K562 (cell line): ENCODE results near the gene NEK2. TPM values are rescaled to one million over a fixed set of nuclear protein-coding genes. Genes with fewer than 3 reads are reported as not detected.

ENCODE experiments used
- BCOR ChIP-seq: fragments of 450-650 bp; IDR thresholded peaks from 2 replicates; pipeline ENCODE4 v1.6.1; 2016
- CC2D1A ChIP-seq: fragments of 450-650 bp; IDR thresholded peaks from 2 replicates; pipeline ENCODE4 v1.6.1; 2017; ENCODE audit warnings: mild to moderate bottlenecking
- CEBPG ChIP-seq, 3 experiments: fragments of 200-800 bp in 1 of 3; sonication (Bioruptor generic) in 1 of 3; sonication (generic) in 1 of 3; formaldehyde crosslinking in 1 of 3; IDR thresholded peaks in 2 of 3; conservative IDR thresholded peaks in 1 of 3; 2 replicates each; pipeline versions ENCODE4 v1.6.1 to v1.8.0; 2016 to 2022; ENCODE audit warnings: missing compliant biosample characterization in 2 of 3, missing genetic modification characterization in 2 of 3, mild to moderate bottlenecking in 1 of 3, missing genetic modification reagents in 1 of 3
- KAT2B ChIP-seq: IDR thresholded peaks from one replicate; pipeline ENCODE4 v1.6.1; 2012; ENCODE audit warnings: low read depth, mild to moderate bottlenecking, control low read depth, inconsistent platforms, low read length, moderate library complexity
- KLF13 ChIP-seq: fragments of 450-650 bp; IDR thresholded peaks from 2 replicates; pipeline ENCODE4 v1.6.1; 2016; ENCODE audit warnings: missing genetic modification characterization, low read depth, mild to moderate bottlenecking, missing compliant biosample characterization, moderate library complexity, borderline replicate concordance
- MAZ ChIP-seq, 2 experiments: fragments of 450-650 bp in 1 of 2; sonication (generic) in 1 of 2; formaldehyde crosslinking; IDR thresholded peaks in 1 of 2; conservative IDR thresholded peaks in 1 of 2; 2 replicates each; pipeline versions ENCODE4 v1.4.0 to v1.5.0; 2020; ENCODE audit warnings: mild to moderate bottlenecking in 1 of 2, missing genetic modification reagents in 1 of 2
- MCM7 ChIP-seq, 2 experiments: fragments of 450-650 bp; IDR thresholded peaks; 2 replicates each; pipeline ENCODE4 v1.6.1; 2016 to 2018
- MECOM ChIP-seq: fragments of 250-450 bp; sonication (Bioruptor Pico); IDR thresholded peaks from 2 replicates; pipeline ENCODE4 v1.8.0; 2022; ENCODE audit warnings: inconsistent platforms
- MEF2A ChIP-seq: IDR thresholded peaks from 2 replicates; pipeline ENCODE4 v1.6.1; 2011; ENCODE audit warnings: low read depth, mild to moderate bottlenecking, low read length, moderate library complexity; ENCODE audit not compliant: control insufficient read depth
- NCOR1 ChIP-seq: fragments of 450-650 bp; IDR thresholded peaks from 2 replicates; pipeline ENCODE4 v1.6.1; 2016; ENCODE audit warnings: mild to moderate bottlenecking, moderate library complexity
- NFXL1 ChIP-seq: fragments of 450-650 bp; formaldehyde crosslinking; IDR thresholded peaks from 2 replicates; pipeline ENCODE4 v1.4.0; 2021; ENCODE audit warnings: mild to moderate bottlenecking
- PHF8 ChIP-seq: fragments of 200-600 bp; sonication (generic); IDR thresholded peaks from 2 replicates; pipeline ENCODE4 v1.6.1; 2012; ENCODE audit warnings: mixed run types, mild to moderate bottlenecking, inconsistent platforms, low read length, moderate library complexity, borderline replicate concordance
- POLR2B ChIP-seq: fragments of 450-650 bp; IDR thresholded peaks from 2 replicates; pipeline ENCODE4 v1.6.1; 2018; ENCODE audit warnings: low read depth; ENCODE audit not compliant: partially characterized antibody
- RFX7 ChIP-seq: fragments of 250-450 bp; sonication (Bioruptor Pico); IDR thresholded peaks from 2 replicates; pipeline ENCODE4 v1.5.1; 2021; ENCODE audit warnings: mild to moderate bottlenecking
- SMAD3 ChIP-seq: fragments of 450-650 bp; formaldehyde crosslinking; conservative IDR thresholded peaks from 2 replicates; pipeline ENCODE4 v1.4.0; 2020; ENCODE audit warnings: mild to moderate bottlenecking
- TAF1 ChIP-seq: IDR thresholded peaks from 2 replicates; pipeline ENCODE4 v1.6.1; 2011; ENCODE audit warnings: mild to moderate bottlenecking, low read length, moderate library complexity; ENCODE audit not compliant: insufficient read depth, control insufficient read depth, severe bottlenecking; ENCODE audit errors: extremely low read depth
- THAP7 ChIP-seq: fragments of 250-450 bp; sonication (Bioruptor Pico); IDR thresholded peaks from 2 replicates; pipeline ENCODE4 v1.5.0; 2021
- ZKSCAN8 ChIP-seq: fragments of 200-800 bp; sonication (Bioruptor generic); IDR thresholded peaks from 2 replicates; pipeline ENCODE4 v1.6.1; 2016; ENCODE audit warnings: missing genetic modification characterization, missing compliant biosample characterization
- ZNF239 ChIP-seq: fragments of 250-450 bp; sonication (Bioruptor Pico); IDR thresholded peaks from 2 replicates; pipeline ENCODE4 v1.4.0; 2020; ENCODE audit warnings: mild to moderate bottlenecking
- ZNF583 ChIP-seq: fragments of 250-450 bp; sonication (Bioruptor Pico); IDR thresholded peaks from 2 replicates; pipeline ENCODE4 v1.4.0; 2020
- ZZZ3 ChIP-seq: fragments of 450-650 bp; IDR thresholded peaks from 2 replicates; pipeline ENCODE4 v1.6.1; 2016; ENCODE audit warnings: antibody characterized with exemption, mild to moderate bottlenecking, moderate library complexity
- polyA plus RNA-seq, 8 experiments: library from polyadenylated mRNA; depleted of rRNA in 4 of 8; stranded (reverse) in 5 of 8; unstranded in 3 of 8; fragments of >200 nt; fragmentation: Nextera tagmentation in 2 of 8; fragmentation: Illumina TruSeq in 1 of 8; extraction: Ambion mirVana in 2 of 8; extraction: Trizol in 1 of 8; gene quantifications; 2 replicates each; pipeline versions ENCODE4 v1.2.1 to v1.2.3, GENCODE V29; 2011 to 2014; ENCODE audit warnings: inconsistent platforms in 1 of 8, missing spikeins in 1 of 8
- total RNA-seq, 7 experiments: library from RNA; depleted of rRNA in 6 of 7; stranded (reverse); fragments of >200 nt in 6 of 7; fragmentation: Illumina TruSeq in 2 of 7; extraction: Trizol in 2 of 7; gene quantifications; 2 replicates each; pipeline versions ENCODE4 v1.2.1 to v1.2.3, GENCODE V29; 2011 to 2021; ENCODE audit warnings: low replicate concordance in 1 of 7
- TF ChIP-seq, protein P1 (sequence below), 2 experiments: fragments of 450-650 bp in 1 of 2; IDR thresholded peaks; 2 replicates each; pipeline ENCODE4 v1.6.1; 2011 to 2017; ENCODE audit warnings: low read depth in 2 of 2, antibody characterized with exemption in 1 of 2, borderline replicate concordance in 1 of 2, low read length in 1 of 2, mild to moderate bottlenecking in 1 of 2, mixed read lengths in 1 of 2; ENCODE audit not compliant: control insufficient read depth in 1 of 2

The NEK2 gene
- total and polyA plus RNA-seq, 9 of the 15 experiments (the other 6 are each of a cell fraction or from before 2014, with no cell fraction given), result 30.0 to 74.7 (median 66.4) TPM

GRCh38 chr1:211613108-211613947 is 62.1 kb downstream of the NEK2 start (continued):
- TF ChIP-seq, protein P1, sequence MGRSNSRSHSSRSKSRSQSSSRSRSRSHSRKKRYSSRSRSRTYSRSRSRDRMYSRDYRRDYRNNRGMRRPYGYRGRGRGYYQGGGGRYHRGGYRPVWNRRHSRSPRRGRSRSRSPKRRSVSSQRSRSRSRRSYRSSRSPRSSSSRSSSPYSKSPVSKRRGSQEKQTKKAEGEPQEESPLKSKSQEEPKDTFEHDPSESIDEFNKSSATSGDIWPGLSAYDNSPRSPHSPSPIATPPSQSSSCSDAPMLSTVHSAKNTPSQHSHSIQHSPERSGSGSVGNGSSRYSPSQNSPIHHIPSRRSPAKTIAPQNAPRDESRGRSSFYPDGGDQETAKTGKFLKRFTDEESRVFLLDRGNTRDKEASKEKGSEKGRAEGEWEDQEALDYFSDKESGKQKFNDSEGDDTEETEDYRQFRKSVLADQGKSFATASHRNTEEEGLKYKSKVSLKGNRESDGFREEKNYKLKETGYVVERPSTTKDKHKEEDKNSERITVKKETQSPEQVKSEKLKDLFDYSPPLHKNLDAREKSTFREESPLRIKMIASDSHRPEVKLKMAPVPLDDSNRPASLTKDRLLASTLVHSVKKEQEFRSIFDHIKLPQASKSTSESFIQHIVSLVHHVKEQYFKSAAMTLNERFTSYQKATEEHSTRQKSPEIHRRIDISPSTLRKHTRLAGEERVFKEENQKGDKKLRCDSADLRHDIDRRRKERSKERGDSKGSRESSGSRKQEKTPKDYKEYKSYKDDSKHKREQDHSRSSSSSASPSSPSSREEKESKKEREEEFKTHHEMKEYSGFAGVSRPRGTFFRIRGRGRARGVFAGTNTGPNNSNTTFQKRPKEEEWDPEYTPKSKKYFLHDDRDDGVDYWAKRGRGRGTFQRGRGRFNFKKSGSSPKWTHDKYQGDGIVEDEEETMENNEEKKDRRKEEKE (IDR thresholded peaks at IDR 0.05; ENCODE audit: borderline replicate concordance in 1 of 2, control insufficient read depth in 1 of 2, low read depth in 2 of 2, low read length in 1 of 2), result 0 out of 4 replicates have a peak, but pooled peaks of 1 of the 2 experiments have one; percentile 82
- TF ChIP-seq KLF13 (tag) (peak; percentile 62; the same call in 1 of the 2 replicates), MECOM (CRISPR knock-in tag) (0 out of 2 replicates have a peak, but pooled peaks have one; percentile 63), ZKSCAN8 (CRISPR knock-in tag) (peak; percentile 63; the same call in 1 of the 2 replicates), KAT2B (no peak), PHF8 (peak; percentile 56; the same call in 1 of the 2 replicates), TAF1 (peak; percentile 46), NFXL1 (CRISPR knock-in tag) (no peak), SMAD3 (CRISPR knock-in tag) (peak; percentile 56; the same call in 1 of the 2 replicates), MEF2A (peak; percentile 97), ZZZ3 (no peak), THAP7 (CRISPR knock-in tag) (no peak), MCM7 (IDR thresholded peaks at IDR 0.05) (0 out of 4 replicates have a peak, but pooled peaks of 1 of the 2 experiments have one; percentile 40), POLR2B (peak; percentile 51), MAZ (CRISPR knock-in tag; conservative IDR thresholded peaks at IDR 0.05 in 1 of 2, IDR thresholded peaks at IDR 0.05 in 1 of 2) (peak; percentile 82 to 83), CC2D1A (peak; percentile 25; the same call in 1 of the 2 replicates), BCOR (peak; percentile 64), RFX7 (CRISPR knock-in tag) (no peak; the same call in 1 of the 2 replicates), ZNF583 (CRISPR knock-in tag) (peak; percentile 93), ZNF239 (CRISPR knock-in tag) (peak; percentile 77; the same call in 1 of the 2 replicates), NCOR1 (peak; percentile 80), CEBPG (CRISPR knock-in tag; IDR thresholded peaks at IDR 0.05) (peak; percentile 4; the same call in 1 of the 2 replicates), CEBPG (tag; conservative IDR thresholded peaks at IDR 0.05 in 1 of 2, IDR thresholded peaks at IDR 0.05 in 1 of 2) (peak in 1 of 2 experiments; percentile 74; a peak in 2 of 4 replicates)
